ENCODE results near the gene CHP1. TPM values are rescaled to one million over a fixed set of nuclear protein-coding genes. Genes with fewer than 3 reads are reported as not detected.
"Not testable (repeated sequence)": the region's sequence is repeated elsewhere in the genome, so short reads cannot be mapped to it uniquely, and the experiment has no call there.

Gene CHP1
- total RNA-seq, 2 experiments from 2014 or later = 59.2 to 61.1 TPM

GRCh38 chr15:41320805-41321330 is 89.8 kb downstream of the CHP1 start:
- CTCF ChIA-PET, H3K4me3 Mint-ChIP-seq, DNase-seq, POLR2A ChIA-PET, H3K27me3 Mint-ChIP-seq, H3K9me3 Mint-ChIP-seq, H3K27ac Mint-ChIP-seq: not testable (repeated sequence)
- Mint-ChIP-seq H3K36me3 (ENCODE audit: low read depth) (peaks cover 29% of the 10 kb centered on the region), H3K4me1 (peaks cover 20% of the 10 kb centered on the region)

- H3K9me3 Mint-ChIP-seq = no peaks in the 10 kb centered on the region
- no peak overlapping the region for H3K4me3 Mint-ChIP-seq
- CTCF ChIA-PET = interaction anchor here (0.7 to 2.6 kb wide), 6 partner anchors 9 to 425 kb away, joined by 3 to 10 read pairs (median 3); partner anchors contain the start of genes NUSAP1 and OIP5
- POLR2A ChIA-PET = interaction anchor here (0.7 kb wide), 1 partner anchor 290 kb away, joined by 7 read pairs; no protein-coding TSS in a partner anchor
- H3K27ac Mint-ChIP-seq = peak overlapping the region; percentile 90
- no peaks in the 10 kb centered on the region for H3K27me3 Mint-ChIP-seq
- H3K36me3 Mint-ChIP-seq (ENCODE audit: low read depth) = peaks cover 35% of the 10 kb centered on the region
- DNase-seq = peak; percentile 40
- peaks cover 24% of the 10 kb centered on the region for H3K4me1 Mint-ChIP-seq
These were observed 92.5 kb downstream of the CHP1 start for GRCh38 chr15:41323611-41324010.

GRCh38 chr15:41331281-41331680 is 100.2 kb downstream of the CHP1 start:
- H3K27ac Mint-ChIP-seq = peak overlapping the region; percentile 98
- H3K36me3 Mint-ChIP-seq (ENCODE audit: low read depth) = peaks cover 36% of the 10 kb centered on the region
- no peaks in the 10 kb centered on the region for H3K9me3 Mint-ChIP-seq
- H3K4me3 Mint-ChIP-seq = peak overlapping the region; percentile 92
- no peak for DNase-seq
- CTCF ChIA-PET = interaction anchor here (0.8 kb wide), 1 partner anchor 15 kb away, joined by 4 read pairs; no protein-coding TSS in a partner anchor
- H3K4me1 Mint-ChIP-seq = peaks cover 29% of the 10 kb centered on the region
- POLR2A ChIA-PET = no interaction called here
- H3K27me3 Mint-ChIP-seq = no peaks in the 10 kb centered on the region

Other genes with a start within 250 kb of the CHP1 start
- gene INO80, start 115.0 kb upstream of the CHP1 start, total RNA-seq = 10 to 100 TPM; 24.5 to 26.2 TPM
- not detected for gene EXD1, start 511 bp upstream of the CHP1 start, total RNA-seq
- gene OIP5, start 101.3 kb downstream of the CHP1 start, total RNA-seq = 10 to 100 TPM; 18.9 to 21.9 TPM
- gene NUSAP1, start 101.6 kb downstream of the CHP1 start, total RNA-seq = 100 to 1,000 TPM; 310 to 336 TPM
- gene NDUFAF1, start 171.2 kb downstream of the CHP1 start, total RNA-seq = 10 to 100 TPM; 13.4 to 14.7 TPM
- gene RTF1, start 185.8 kb downstream of the CHP1 start, total RNA-seq = 10 to 100 TPM; 40.4 to 45.7 TPM